OCI-LY3 (cell line): ENCODE results near the gene PSME1.

ENCODE experiments used
- EZH2phosphoT487 ChIP-seq: fragments of 200-600 bp; shearing (Covaris generic); IDR thresholded peaks from 2 replicates; pipeline ENCODE4 v1.6.1; 2018; ENCODE audit warnings: antibody characterized with exemption, mixed run types, low read depth
- TF ChIP-seq, protein P1 (sequence below): fragments of 200-600, 300-600 bp; sonication (generic); IDR thresholded peaks from 2 replicates; pipeline ENCODE4 v1.5.1; 2014; ENCODE audit warnings: antibody characterized with exemption, low read length, low read depth

DNA sequence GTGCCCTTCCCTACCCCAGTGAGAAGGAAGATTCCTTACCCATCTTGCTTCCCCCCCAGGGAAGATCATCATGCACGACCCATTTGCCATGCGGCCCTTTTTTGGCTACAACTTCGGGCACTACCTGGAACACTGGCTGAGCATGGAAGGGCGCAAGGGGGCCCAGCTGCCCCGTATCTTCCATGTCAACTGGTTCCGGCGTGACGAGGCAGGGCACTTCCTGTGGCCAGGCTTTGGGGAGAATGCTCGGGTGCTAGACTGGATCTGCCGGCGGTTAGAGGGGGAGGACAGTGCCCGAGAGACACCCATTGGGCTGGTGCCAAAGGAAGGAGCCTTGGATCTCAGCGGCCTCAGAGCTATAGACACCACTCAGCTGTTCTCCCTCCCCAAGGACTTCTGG lies 32.5 kb upstream of the PSME1 start:
- TF ChIP-seq, protein P1, sequence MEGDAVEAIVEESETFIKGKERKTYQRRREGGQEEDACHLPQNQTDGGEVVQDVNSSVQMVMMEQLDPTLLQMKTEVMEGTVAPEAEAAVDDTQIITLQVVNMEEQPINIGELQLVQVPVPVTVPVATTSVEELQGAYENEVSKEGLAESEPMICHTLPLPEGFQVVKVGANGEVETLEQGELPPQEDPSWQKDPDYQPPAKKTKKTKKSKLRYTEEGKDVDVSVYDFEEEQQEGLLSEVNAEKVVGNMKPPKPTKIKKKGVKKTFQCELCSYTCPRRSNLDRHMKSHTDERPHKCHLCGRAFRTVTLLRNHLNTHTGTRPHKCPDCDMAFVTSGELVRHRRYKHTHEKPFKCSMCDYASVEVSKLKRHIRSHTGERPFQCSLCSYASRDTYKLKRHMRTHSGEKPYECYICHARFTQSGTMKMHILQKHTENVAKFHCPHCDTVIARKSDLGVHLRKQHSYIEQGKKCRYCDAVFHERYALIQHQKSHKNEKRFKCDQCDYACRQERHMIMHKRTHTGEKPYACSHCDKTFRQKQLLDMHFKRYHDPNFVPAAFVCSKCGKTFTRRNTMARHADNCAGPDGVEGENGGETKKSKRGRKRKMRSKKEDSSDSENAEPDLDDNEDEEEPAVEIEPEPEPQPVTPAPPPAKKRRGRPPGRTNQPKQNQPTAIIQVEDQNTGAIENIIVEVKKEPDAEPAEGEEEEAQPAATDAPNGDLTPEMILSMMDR = no peak
- TF ChIP-seq EZH2phosphoT487 = no peak
